C4-2B (cell line): ENCODE data around the gene LIPK.
"Not testable (repeated sequence)": the region's sequence is repeated elsewhere in the genome, so short reads cannot be mapped to it uniquely, and the experiment has no call there.

Experiments used
- H3K27ac ChIP-seq: fragments of 450-650 bp; 2 replicates; pipeline ENCODE4 v1.5.1; 2017
- CTCF ChIP-seq: fragments of 450-650 bp; conservative IDR thresholded peaks from 2 replicates; pipeline ENCODE4 v1.5.1; 2017; ENCODE audit warnings: mild to moderate bottlenecking
- ZFX ChIP-seq: fragments of 450-650 bp; IDR thresholded peaks from 2 replicates; pipeline ENCODE4 v1.6.1; 2017

Gene LIPK

GRCh38 chr10:88705958-88706357 lies at the start of gene LIPK:
LIPK (plus strand) TSS chr10:88706249; CDS start chr10:88724544, 18,295 bp downstream.
- H3K27ac ChIP-seq, result no peak within 1 kb of the TSS

GRCh38 chr10:88657901-88658300 lies 48.1 kb upstream of the LIPK start:
- TF ChIP-seq ZFX (no peak), CTCF (no peak)
- no peak overlapping the region for H3K27ac ChIP-seq

More at GRCh38 chr10:88705958-88706357, at the start of gene LIPK:
- TF ChIP-seq ZFX, result no peak
- no peak for TF ChIP-seq CTCF

- no peak overlapping the region for H3K27ac ChIP-seq
- TF ChIP-seq ZFX, result no peak
- TF ChIP-seq CTCF, result no peak
Observed at GRCh38 chr10:88659725-88660597, 46.1 kb upstream of the LIPK start.

- no peak overlapping the region for H3K27ac ChIP-seq
- no peak for TF ChIP-seq ZFX
- TF ChIP-seq CTCF, result no peak
Observed at GRCh38 chr10:88660598-88660884, 45.5 kb upstream of the LIPK start.

- no peak overlapping the region for H3K27ac ChIP-seq
- TF ChIP-seq ZFX (no peak), CTCF (no peak)
Observed at GRCh38 chr10:88661018-88661417, 45.0 kb upstream of the LIPK start.

- no peak overlapping the region for H3K27ac ChIP-seq
- TF ChIP-seq ZFX, result no peak
- no peak for TF ChIP-seq CTCF
Observed at GRCh38 chr10:88661577-88661976, 44.5 kb upstream of the LIPK start.

GRCh38 chr10:88663153-88663552 lies 42.9 kb upstream of the LIPK start:
- not testable (repeated sequence) for H3K27ac ChIP-seq

GRCh38 chr10:88664142-88664541 lies 41.9 kb upstream of the LIPK start, which contains the start of gene LIPF:
LIPF (plus strand) TSS chr10:88664442; CDS start chr10:88667298, 2,856 bp downstream.
- no peak within 1 kb of the TSS for H3K27ac ChIP-seq
- TF ChIP-seq CTCF, result no peak
- TF ChIP-seq ZFX, result no peak
